HG03565 (cell line): ENCODE measurements around the gene LCOR.
"Not testable (repeated sequence)": the region's sequence is repeated elsewhere in the genome, so short reads cannot be mapped to it uniquely, and the experiment has no call there.

Experiments used
- ATAC-seq: cut with Tn5 transposase; IDR thresholded peaks from one replicate; pipeline ENCODE4 v1.9.1; 2021; ENCODE audit warnings: mild to moderate bottlenecking, moderate library complexity; ENCODE audit not compliant: unreplicated experiment

The LCOR gene

DNA sequence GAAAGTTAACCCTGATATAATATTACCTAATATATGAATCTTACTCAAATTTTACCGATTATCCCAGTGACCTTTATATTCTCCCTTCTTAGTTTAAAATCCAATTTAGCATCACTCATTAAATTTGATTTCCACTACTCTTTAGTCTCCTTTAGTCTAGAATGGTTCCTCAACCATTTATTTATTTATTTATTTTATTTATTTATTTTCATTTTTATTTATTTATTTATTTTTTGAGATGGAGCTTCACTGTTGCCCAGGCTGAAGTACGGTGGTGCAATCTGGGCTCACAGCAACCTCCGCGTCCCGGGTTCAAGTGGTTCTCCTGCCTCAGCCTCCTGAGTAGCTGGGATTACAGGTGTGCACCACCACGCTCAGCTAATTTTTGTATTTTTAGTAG, 92.8 kb downstream of the LCOR start:
- ATAC-seq = no peak

DNA sequence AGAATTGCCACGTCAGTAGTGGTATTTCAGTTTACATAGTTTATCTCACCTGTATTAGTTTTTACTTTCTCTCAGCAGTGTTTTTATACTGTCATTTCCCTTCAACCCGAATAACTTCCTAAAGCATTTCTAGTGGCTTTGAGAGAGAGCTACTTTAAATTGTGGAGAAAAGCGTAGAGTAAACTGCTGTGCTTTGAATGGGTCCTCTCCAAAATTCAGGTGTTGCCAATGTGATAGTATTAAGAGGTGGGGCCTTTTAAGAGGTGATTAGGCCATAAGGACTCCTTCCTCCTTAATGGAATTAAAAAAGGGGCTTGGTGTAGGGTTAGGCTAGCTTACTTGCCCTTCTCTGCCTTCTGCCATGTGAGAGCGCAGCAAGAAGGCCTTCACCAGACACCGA, 98.4 kb downstream of the LCOR start:
- ATAC-seq = no peak

DNA sequence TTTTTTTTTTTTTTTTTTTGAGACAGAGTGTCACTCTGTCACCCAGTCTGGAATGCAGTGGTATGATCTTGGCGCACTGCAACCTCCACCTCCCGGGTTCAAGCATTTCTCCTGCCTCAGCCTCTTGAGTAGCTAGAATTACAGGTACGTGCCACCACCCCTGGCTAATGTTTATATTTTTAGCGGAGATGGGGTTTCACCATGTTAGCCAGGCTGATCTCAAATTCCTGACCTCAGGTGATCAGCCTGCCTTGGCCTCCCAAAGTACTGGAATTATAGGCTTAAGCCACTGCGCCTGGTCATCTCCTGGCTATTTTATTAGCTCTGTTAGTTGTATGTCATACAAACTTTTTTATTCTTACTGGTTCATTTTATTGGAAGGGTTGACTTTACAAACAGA, 103.0 kb downstream of the LCOR start:
- ATAC-seq = no peak

DNA sequence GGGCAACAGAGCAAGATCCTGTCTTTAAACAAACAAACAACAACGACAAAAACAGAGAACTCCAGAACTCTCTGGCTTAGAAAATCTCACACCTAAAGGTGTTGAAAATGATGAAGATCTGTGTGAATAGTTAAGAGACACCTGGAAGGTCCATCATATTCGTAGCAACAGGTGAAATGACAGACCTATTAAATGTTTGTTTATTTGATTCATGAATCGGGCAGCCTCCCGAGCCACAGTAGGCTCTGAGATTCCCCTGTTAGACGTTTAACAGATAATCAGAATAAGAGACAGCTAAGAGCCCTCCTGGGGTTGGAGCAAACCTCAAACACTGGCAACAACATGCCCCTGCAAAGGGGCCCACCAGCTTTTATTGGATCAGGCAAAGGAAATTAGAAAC, 103.7 kb downstream of the LCOR start:
- no peak for ATAC-seq

DNA sequence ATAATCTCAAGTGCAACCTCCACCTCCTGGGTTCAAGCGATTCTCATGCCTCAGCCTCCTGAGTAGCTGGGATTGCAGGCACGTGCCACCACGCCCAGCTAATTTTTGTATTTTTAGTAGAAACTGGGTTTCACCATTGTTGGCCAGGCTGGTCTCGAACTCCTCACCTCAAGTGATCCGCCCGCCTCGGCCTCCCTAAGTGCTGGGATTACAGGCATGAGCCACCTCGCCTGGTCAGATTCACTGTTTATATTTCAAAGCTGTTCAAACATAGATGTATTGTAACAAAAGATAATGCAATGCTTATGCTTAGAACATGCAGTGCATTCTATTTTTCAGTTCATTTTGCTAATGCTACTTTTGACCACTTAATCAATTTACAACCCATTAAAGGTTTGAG, 111.1 kb downstream of the LCOR start:
- not testable (repeated sequence) for ATAC-seq

DNA sequence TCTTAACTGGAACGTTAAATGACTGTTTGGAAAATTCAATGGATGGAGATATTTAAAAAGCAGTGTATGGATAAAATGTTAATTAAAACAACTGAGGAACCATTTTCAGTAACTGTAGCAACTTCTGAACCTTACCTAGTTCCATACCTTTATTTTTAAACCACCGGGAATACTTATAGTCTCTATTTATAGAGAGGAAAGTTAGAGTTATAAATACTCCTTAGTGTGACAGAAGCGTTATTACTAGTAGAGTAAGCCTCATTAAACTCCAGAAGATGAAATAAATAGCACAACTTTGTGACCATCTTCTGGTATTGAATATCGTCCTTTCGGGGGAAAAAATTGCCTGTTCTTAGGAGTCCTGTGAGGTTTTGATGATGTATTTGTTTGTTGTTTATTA, 114.9 kb downstream of the LCOR start:
- ATAC-seq = no peak

DNA sequence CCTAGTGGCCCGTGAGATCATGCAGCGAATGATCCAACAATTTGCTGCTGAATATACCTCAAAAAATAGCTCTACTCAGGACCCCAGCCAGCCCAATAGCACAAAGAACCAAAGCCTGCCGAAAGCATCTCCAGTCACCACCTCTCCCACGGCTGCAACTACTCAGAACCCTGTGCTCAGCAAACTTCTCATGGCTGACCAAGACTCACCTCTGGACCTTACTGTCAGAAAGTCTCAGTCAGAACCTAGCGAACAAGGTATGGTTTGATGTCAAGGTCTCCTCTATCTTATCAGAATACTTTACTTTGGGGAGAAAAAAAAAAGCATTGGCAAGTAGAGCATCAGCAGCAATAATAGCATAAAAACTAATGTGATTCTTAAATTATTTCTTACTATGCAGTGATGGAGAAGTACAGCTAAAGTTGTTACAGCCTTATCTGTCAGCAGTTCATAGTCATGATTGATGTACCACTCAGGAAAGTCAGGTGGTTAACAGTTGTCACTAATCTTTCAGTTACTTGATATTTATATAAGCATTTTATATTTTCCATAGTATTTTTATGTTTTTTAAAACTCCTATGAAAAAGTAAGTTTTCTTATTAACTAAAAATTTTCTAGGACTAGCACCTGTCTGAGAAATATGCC, 117.1 kb downstream of the LCOR start:
- ATAC-seq = no peak

DNA sequence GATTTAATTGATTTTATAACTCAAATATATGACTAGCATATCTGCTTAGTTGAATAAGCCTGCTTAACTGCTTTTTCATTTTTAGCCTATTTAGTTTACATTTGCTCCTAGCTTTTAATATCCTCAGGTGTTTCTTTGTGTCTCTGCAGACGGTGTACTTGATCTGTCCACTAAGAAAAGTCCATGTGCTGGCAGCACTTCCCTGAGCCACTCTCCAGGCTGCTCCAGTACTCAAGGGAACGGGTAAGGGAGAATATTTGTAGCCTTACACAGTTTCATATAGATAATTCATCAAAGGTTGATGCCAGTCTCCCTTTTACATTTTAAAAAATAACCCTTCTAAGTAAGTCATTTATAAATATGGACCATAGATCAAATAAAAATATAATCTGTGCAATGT, 119.9 kb downstream of the LCOR start:
- ATAC-seq = no peak

DNA sequence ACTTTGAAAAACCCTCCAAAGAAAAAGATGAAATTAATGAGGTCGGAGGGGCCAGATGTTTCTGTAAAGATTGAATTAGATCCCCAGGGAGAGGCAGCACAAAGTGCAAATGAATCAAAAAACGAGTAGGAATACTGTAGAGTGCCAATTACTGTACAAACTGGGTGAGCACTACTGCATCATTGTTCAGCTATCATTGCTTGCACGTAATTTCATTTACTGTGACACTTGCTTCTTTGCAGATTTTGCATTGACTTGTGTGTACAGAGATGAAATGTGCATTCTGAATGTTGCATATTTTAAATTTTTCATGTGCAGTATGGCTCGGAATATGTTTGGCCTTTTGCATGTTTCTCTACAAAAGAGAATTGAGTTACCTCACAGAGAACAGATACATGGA, 123.7 kb downstream of the LCOR start:
- no peak for ATAC-seq

DNA sequence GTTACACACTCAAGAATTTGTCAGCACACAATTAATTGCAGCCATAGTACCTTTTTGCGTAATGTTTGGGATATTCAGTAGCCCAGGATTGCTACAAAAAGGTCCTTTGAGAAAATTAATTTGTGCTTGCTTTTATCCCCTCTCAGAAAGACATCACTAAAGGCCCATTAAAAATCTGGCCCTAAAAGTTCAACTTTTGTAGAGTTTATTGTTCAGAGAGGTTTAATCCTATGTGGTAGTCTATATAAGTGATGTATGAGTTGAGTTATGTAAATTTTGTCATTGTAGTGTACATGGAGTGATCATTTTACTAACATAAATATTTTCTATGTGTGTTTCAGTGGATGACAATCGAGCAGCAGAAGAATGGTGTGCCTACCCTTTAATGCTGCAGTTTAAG, 126.0 kb downstream of the LCOR start:
- no peak for ATAC-seq

DNA sequence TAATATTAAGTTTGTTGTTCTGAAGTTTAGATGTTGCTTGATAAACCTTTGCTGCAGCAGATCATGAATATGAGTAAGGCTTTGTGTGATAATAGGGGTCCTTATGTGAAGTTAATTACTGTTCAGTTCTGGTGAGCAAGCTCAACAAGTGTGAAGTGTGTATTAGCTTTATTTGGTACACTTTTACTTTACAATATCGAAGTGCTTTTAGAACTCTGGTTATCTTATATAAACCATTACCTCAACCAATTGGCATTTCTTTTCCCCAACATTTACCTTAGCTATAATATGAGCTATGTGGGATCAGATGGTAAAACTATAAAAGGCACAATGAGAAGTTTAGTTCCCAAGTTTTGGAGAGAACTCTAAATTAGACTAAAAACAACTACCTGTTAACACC, 127.6 kb downstream of the LCOR start:
- ATAC-seq = no peak

DNA sequence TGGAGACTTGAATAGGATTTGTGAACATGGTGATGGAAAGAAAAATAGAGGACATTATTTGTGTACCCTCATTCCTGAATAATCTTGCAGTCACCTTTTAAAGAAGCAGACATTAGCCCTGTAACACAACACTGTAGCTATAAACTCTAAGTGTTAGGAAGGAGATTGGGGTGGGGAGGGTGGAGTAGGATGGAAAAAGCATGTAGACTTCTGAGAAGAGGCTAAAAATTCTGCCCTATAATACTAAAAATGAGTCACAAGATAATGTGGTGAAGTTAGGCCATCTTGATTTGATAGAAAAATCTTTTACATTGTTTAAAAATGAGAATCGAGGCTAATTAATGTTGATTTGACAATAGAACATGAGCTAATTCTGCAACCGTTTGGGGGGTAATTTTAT, 128.8 kb downstream of the LCOR start:
- ATAC-seq = no peak

DNA sequence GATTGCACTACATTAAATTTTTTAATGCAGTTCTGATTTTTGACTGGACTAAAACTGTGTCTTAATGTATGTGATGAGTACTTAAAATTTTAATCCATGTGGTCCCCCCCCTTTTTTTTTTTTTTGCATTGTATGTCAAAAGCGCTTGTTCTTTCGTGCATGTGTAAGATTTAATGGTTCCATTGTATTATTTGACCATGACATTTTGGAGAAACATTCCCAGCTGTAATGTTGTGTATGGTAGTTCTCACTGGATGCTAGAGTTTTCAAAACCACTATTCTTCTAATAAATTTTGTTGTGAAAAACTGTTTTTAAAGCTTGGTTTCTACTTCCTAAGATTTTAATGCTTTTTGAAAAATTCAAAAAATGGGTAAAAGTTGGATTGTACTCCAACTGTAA, 132.0 kb downstream of the LCOR start:
- ATAC-seq = no peak

DNA sequence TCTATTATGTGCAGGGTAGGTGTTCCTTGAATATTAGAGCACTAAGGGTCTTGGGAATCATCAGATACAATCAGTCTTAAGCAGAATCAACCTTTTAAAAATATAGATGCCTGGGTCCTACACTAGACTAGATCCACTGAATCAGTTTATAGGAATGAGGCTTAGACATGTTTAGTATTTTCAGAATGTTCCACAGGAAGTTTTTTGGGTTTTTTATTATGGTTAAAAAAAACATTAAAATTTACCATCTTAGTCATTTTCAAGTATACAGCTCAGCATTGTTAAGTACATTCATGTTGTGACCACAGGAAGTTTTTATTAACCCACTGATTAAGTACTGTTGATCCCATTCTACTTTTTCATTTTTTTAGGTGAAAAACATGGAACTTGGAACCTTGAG, 135.7 kb downstream of the LCOR start:
- ATAC-seq = no peak

DNA sequence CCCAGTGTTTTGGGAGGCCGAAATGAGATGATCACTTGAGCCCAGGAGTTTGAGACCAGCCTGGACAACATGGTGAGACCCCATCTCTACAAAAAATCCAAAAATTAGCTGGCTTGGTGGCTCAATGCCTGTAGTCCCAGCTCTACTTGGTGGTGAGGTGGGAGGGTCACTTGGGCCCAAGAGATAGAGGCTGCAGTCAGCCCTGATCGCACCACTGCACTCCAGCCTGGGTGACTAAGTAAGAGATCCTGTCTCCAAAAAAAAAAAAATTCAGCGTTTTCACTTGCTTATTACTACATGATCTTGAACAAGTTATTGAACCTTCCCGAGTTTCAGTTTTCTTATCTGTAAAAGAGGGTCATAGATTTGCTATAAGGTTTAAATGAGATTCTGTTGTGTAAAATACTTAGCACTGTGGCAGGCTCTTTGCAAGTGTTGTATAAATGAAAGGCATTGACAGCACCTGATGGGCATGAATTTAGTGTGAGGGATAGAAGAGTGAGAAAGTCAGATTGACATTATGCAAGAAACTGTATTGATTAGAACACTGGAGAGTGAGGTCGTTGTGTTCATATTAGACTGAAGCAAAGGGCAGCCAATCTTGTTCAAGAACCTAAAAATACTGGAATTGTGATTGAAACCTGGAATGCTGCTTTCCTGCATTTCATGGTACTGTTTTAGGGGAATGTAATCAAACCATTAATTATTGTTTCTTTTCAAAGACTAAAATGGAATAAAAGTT, 136.8 kb downstream of the LCOR start:
- ATAC-seq = no peak

DNA sequence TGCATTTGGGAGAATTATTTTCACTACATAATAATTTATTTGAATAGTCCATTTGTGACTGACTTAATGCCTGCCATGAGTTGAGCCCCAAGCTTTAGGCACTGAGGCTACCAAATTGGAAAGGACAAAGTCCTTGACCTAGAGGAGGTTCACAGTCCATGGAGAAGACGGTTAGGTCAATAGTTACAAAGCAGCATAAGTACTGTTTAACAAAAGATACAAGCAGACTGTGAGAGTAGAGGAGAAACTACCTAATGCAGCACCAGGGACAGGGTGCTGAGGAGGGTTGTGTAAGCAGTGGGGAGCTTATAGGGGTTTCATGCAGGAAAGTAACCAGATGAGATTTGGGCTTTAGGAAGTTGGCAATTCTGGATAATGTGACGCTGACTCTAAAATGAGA, 139.2 kb downstream of the LCOR start:
- no peak for ATAC-seq

DNA sequence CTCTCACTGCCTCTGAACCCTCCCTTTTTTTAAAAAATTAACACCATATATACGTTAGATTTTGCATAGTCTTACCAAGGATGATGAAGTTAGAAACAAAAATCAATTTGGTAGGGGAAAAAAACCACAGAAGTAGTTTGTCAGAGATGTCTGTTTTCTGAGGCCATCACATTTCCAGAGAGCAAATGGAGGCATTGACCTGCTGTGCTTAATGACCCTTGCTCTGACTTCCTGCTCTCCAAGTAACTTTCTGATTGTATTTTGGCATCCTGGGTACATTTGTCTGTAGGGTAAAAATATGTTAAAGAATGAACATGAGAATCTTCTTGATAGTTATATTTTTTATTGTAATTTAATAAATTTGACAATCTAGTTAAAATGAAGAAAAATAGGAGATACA, 140.2 kb downstream of the LCOR start:
- ATAC-seq = no peak

DNA sequence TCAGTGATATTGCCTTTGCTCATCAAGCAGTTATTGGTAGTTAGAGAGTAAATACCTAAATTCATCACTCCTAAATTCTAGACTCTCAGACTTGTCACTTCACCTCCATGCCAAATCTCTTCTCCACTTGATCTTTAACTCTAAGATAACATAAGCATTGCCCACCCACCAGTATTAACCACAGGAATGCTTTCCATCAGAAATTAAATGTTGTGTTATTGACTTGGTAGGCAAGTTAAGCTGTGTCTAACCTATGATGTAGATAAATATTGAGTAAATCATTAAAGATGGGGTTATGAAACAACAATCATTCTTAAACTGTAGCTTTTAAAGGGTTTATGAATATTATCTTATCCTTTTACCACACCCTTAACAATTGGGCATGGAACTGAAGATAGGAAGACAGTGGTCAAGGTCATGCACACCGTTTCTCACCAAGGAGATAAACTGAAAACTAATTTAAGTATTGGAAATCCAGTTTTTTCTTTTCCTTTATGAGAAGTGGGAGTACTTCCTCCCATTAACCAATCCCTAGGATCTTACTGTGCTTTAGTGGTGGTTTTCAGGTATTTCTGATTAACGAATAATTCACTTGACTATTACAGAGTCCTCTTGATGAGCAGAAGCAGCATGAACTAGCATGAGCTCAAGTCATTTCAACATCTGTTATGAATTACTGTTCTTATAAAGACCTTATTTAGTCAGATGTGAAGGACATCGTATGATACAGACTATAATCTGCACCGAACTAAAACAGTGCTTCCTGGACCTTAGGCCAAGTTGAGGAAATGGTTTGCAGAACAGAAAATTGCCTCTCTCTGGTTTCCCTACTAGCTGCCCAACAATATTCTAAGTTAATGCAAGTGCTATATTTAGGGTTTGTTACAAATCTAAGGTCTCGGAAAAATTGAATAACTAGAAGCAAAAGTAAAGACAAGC, 142.0 kb downstream of the LCOR start:
- no peak for ATAC-seq

DNA sequence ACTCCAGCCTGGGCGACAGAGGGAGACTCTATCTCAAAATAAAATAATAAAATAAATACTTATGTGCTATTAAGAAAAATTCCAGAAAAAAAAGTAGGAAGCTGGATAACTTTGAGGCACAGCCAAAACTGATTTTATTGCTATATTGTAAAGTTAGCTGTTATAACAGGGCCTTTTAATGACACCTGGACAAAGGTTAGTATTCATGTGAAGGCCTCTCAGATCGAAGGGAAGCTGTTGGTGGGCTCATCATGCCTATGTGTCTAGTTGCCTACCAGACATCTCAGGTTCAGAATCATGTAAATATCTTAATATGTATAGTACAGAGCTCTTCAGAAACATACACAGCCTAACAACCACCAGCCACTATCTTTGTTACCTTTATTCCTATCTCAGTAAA, 143.0 kb downstream of the LCOR start:
- no peak for ATAC-seq

DNA sequence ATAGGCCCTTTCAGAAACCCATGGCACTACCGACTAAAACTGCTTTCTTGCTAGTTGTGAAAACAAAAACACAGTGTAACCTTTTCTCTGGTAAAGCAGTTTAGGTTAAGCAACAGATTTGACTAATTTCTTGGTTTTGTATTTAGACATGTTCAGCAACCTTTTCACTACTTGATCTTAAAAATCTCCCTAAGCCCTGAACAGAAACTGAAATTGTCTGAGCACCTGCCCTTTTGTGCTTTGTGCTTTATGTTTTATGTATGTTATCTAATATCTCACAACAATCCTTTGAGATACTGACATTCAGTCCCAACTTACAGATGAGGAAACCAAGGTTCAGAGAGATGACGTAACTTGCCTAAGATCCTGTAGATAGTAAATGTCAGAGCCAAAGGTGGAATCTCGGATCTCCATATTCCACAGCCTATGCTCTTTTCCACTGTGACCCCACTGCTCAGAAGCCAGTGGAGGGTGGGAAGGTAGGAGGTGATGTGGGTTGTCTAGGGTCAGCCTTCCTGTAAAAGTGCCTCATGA, 146.6 kb downstream of the LCOR start:
- ATAC-seq = peak; percentile 57

DNA sequence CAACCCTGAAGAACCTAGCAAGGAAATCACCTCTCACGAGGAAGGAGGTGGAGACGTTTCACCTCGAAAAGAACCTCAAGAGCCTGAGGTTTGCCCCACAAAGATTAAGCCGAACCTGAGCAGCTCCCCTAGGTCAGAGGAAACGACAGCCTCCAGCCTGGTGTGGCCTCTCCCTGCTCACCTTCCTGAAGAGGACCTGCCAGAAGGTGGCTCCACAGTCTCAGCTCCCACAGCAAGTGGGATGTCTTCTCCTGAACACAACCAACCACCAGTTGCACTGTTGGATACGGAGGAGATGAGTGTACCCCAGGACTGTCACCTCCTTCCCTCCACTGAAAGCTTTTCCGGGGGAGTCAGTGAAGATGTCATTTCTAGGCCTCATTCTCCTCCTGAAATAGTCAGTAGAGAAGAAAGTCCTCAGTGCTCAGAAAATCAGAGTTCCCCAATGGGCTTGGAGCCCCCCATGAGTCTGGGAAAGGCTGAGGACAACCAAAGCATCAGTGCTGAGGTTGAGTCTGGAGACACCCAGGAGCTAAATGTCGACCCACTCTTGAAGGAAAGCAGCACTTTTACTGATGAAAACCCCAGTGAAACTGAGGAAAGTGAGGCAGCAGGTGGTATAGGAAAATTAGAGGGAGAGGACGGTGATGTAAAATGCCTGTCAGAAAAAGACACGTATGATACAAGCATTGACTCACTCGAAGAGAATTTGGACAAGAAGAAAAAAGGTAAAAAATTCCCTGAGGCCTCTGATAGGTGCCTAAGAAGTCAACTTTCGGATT, 150.2 kb downstream of the LCOR start:
- no peak for ATAC-seq
